RWPE1 (cell line): ENCODE data around the gene ADAMTS9.

Experiments used
- CTCF ChIA-PET: fragments of 350-600 bp; sonication (Branson Sonifier 250); formaldehyde crosslinking; extraction: SDS; loops from one replicate; lab custom pipeline; 2021; lab: Yijun Ruan, JAX
- POLR2A ChIA-PET: fragments of 400-600 bp; formaldehyde crosslinking; extraction: SDS; loops from one replicate; lab custom pipeline; 2020; ENCODE audit warnings: antibody characterized with exemption; ENCODE audit not compliant: low non-redundant PET; lab: Yijun Ruan, JAX
- DNase-seq: peaks from one replicate; pipeline ENCODE4 v3.0.0; 2012; ENCODE audit warnings: low spot score
- H3K27ac ChIP-seq: fragments of 450-650 bp; 2 replicates; pipeline ENCODE4 v1.5.1; 2017
- CTCF ChIP-seq: fragments of 450-650 bp; conservative IDR thresholded peaks from 2 replicates; pipeline ENCODE4 v1.5.1; 2017; ENCODE audit warnings: low read depth, mild to moderate bottlenecking

ADAMTS9 gene

GRCh38 chr3:64687781-64688604 is at the start of gene ADAMTS9:
TSS of gene ADAMTS9 (minus strand) at chr3:64688000. CDS start at chr3:64687657, 343 bp downstream.
- H3K27ac ChIP-seq = no peak within 1 kb of the TSS
- DNase-seq = no peak
- CTCF ChIA-PET = no interaction called here
- POLR2A ChIA-PET = no interaction called here
- TF ChIP-seq CTCF = no peak

GRCh38 chr3:64732576-64732975 is 44.8 kb upstream of the ADAMTS9 start:
- DNase-seq = no peak
- no peak overlapping the region for H3K27ac ChIP-seq
- CTCF ChIA-PET = no interaction called here
- POLR2A ChIA-PET = no interaction called here
- no peak for TF ChIP-seq CTCF

- ChIA-PET POLR2A (no interaction called here), CTCF (no interaction called here)
- no peak for TF ChIP-seq CTCF
- H3K27ac ChIP-seq = no peak overlapping the region
- DNase-seq = no peak
Observed at GRCh38 chr3:64730681-64731080, 42.9 kb upstream of the ADAMTS9 start.

GRCh38 chr3:64728994-64729393 is 41.2 kb upstream of the ADAMTS9 start:
- TF ChIP-seq CTCF = no peak
- ChIA-PET CTCF (no interaction called here), POLR2A (no interaction called here)
- H3K27ac ChIP-seq = no peak overlapping the region
- DNase-seq = no peak

- CTCF ChIA-PET = no interaction called here
- no peak for TF ChIP-seq CTCF
Observed at GRCh38 chr3:64728428-64728827, 40.6 kb upstream of the ADAMTS9 start.

GRCh38 chr3:64726414-64727090 is 38.8 kb upstream of the ADAMTS9 start:
- DNase-seq = no peak
- no peak for TF ChIP-seq CTCF
- CTCF ChIA-PET = no interaction called here
- H3K27ac ChIP-seq = no peak overlapping the region
- POLR2A ChIA-PET = no interaction called here

More at GRCh38 chr3:64728428-64728827, 40.6 kb upstream of the ADAMTS9 start:
- no peak overlapping the region for H3K27ac ChIP-seq
- no peak for DNase-seq
- POLR2A ChIA-PET = no interaction called here
